Thoracic aorta (tissue), 2 donors: ENCODE data around the gene PRDX3. TPM values are rescaled to one million over a fixed set of nuclear protein-coding genes. Genes with fewer than 3 reads are reported as not detected.
A peak's percentile ranks its signal among the peaks of the same experiment; 100 is the strongest.

ENCODE experiments used
- ATAC-seq: fragments of 150-250 bp; one replicate; pipeline ENCODE4 v1.8.0; 2017; ENCODE audit warnings: low read depth; ENCODE audit not compliant: insufficient number of reproducible peaks, low FRiP score
- DNase-seq: peaks from one replicate; pipeline ENCODE4 v3.0.0-alpha.2; 2020; ENCODE audit warnings: low spot score
- H3K27ac ChIP-seq, 2 donors: fragments of 200-600 bp; sonication (generic); 1 replicate in 1 of 2; 2 replicates in 1 of 2; pipeline ENCODE4 v1.5.1; 2016; ENCODE audit warnings: mild to moderate bottlenecking in 2 of 2, moderate library complexity in 2 of 2
- H3K27me3 ChIP-seq: fragments of 200-600 bp; sonication (generic); replicated peaks from 2 replicates; pipeline ENCODE4 v1.6.0; 2016; ENCODE audit warnings: mild to moderate bottlenecking; ENCODE audit not compliant: insufficient read depth
- H3K36me3 ChIP-seq: fragments of 200-600 bp; sonication (generic); one replicate; pipeline ENCODE4 v1.5.1; 2016
- H3K4me1 ChIP-seq, 2 donors: fragments of 200-600 bp; sonication (generic); 1 replicate in 1 of 2; 2 replicates in 1 of 2; pipeline versions ENCODE4 v1.5.1 to v1.6.0; 2016; ENCODE audit warnings: low read depth in 2 of 2, mild to moderate bottlenecking in 1 of 2; ENCODE audit not compliant: control insufficient read depth in 1 of 2
- H3K4me3 ChIP-seq: fragments of 200-600 bp; sonication (generic); 2 replicates; pipeline ENCODE4 v1.5.1; 2016; ENCODE audit warnings: mild to moderate bottlenecking
- H3K9me3 ChIP-seq: fragments of 200-600 bp; sonication (generic); 2 replicates; pipeline ENCODE4 v1.5.1; 2016
- CTCF ChIP-seq: fragments of 200-600 bp; sonication (generic); IDR thresholded peaks from one replicate; pipeline ENCODE4 v1.5.1; 2019; ENCODE audit warnings: antibody characterized with exemption
- total RNA-seq, 2 donors: library from RNA; depleted of rRNA; stranded (reverse); fragments of >200 nt; gene quantifications; one replicate each; pipeline versions ENCODE4 v1.1.0 to v1.2.3, GENCODE V29; 2016

Gene PRDX3
- total RNA-seq, 2 donors from 2014 or later = 64.4 to 77.6 TPM

GRCh38 chr10:119216127-119216526 is 37.5 kb upstream of the PRDX3 start:
- TF ChIP-seq CTCF = no peak
- H3K27ac ChIP-seq = peak overlapping the region in 1 of 2 donors; percentile 23
- no peak for ATAC-seq
- no peaks in the 10 kb centered on the region for H3K9me3 ChIP-seq
- H3K4me1 ChIP-seq = peaks cover 46 to 99% of the 10 kb centered on the region in 2 donors
- DNase-seq = no peak
- H3K4me3 ChIP-seq = no peak overlapping the region
- no peaks in the 10 kb centered on the region for H3K36me3 ChIP-seq
- no peaks in the 10 kb centered on the region for H3K27me3 ChIP-seq

GRCh38 chr10:119215371-119215770 is 36.8 kb upstream of the PRDX3 start:
- no peaks in the 10 kb centered on the region for H3K27me3 ChIP-seq
- ATAC-seq = no peak
- no peak for TF ChIP-seq CTCF
- peaks cover 44 to 99% of the 10 kb centered on the region in 2 donors for H3K4me1 ChIP-seq
- no peak for DNase-seq
- no peak overlapping the region for H3K4me3 ChIP-seq
- H3K36me3 ChIP-seq = no peaks in the 10 kb centered on the region
- no peak overlapping the region for H3K27ac ChIP-seq
- no peaks in the 10 kb centered on the region for H3K9me3 ChIP-seq

- peak overlapping the region; percentile 92 to 94 for H3K27ac ChIP-seq
- peak overlapping the region; percentile 95 for H3K4me3 ChIP-seq
- H3K4me1 ChIP-seq = peaks cover 26 to 70% of the 10 kb centered on the region in 2 donors
- no peaks in the 10 kb centered on the region for H3K9me3 ChIP-seq
- ATAC-seq (no peak), DNase-seq (no peak)
- H3K36me3 ChIP-seq = no peaks in the 10 kb centered on the region
- no peaks in the 10 kb centered on the region for H3K27me3 ChIP-seq
- no peak for TF ChIP-seq CTCF
Measured at GRCh38 chr10:119211625-119212441, 33.2 kb upstream of the PRDX3 start.

GRCh38 chr10:119211176-119211575 is 32.6 kb upstream of the PRDX3 start:
- Histone ChIP-seq H3K9me3 (no peaks in the 10 kb centered on the region), H3K27ac (peak overlapping the region; percentile 92 to 94), H3K27me3 (no peaks in the 10 kb centered on the region), H3K4me3 (peak overlapping the region; percentile 95), H3K36me3 (no peaks in the 10 kb centered on the region), H3K4me1 (peaks cover 28 to 68% of the 10 kb centered on the region in 2 donors)
- DNase-seq = no peak
- no peak for ATAC-seq
- TF ChIP-seq CTCF = no peak

GRCh38 chr10:119210633-119211032 is 32.0 kb upstream of the PRDX3 start:
- Histone ChIP-seq H3K4me1 (peaks cover 34 to 68% of the 10 kb centered on the region in 2 donors), H3K27ac (peak overlapping the region; percentile 92 to 94), H3K27me3 (no peaks in the 10 kb centered on the region), H3K4me3 (peak overlapping the region; percentile 95), H3K9me3 (no peaks in the 10 kb centered on the region), H3K36me3 (no peaks in the 10 kb centered on the region)
- ATAC-seq = no peak
- no peak for TF ChIP-seq CTCF
- no peak for DNase-seq
